K562 (cell line): ENCODE data around the gene AHCYL1. TPM values are rescaled to one million over a fixed set of nuclear protein-coding genes. Genes with fewer than 3 reads are reported as not detected.

Experiments used
- DMBX1 ChIP-seq: fragments of 250-450 bp; sonication (Bioruptor Pico); IDR thresholded peaks from 2 replicates; pipeline ENCODE4 v1.8.0; 2022; ENCODE audit warnings: inconsistent platforms, mild to moderate bottlenecking, moderate library complexity, borderline replicate concordance
- DNMT1 ChIP-seq: fragments of 450-650 bp; IDR thresholded peaks from 2 replicates; pipeline ENCODE4 v1.6.1; 2016; ENCODE audit warnings: antibody characterized with exemption, mild to moderate bottlenecking
- ELF2 ChIP-seq: fragments of 250-450 bp; sonication (Bioruptor Pico); IDR thresholded peaks from 2 replicates; pipeline ENCODE4 v1.5.0; 2021; ENCODE audit warnings: mild to moderate bottlenecking
- HNRNPH1 ChIP-seq: fragments of 200-400 bp; formaldehyde crosslinking; optimal IDR thresholded peaks from 2 replicates; pipeline ENCODE3; 2017; ENCODE audit warnings: low read depth, mild to moderate bottlenecking, low read length, moderate library complexity
- HNRNPLL ChIP-seq: fragments of 200-400 bp; formaldehyde crosslinking; IDR thresholded peaks from 2 replicates; pipeline ENCODE4 v1.6.1; 2017; ENCODE audit warnings: low read length, low read depth, mild to moderate bottlenecking; ENCODE audit not compliant: poor library complexity, severe bottlenecking
- KLF13 ChIP-seq: fragments of 450-650 bp; IDR thresholded peaks from 2 replicates; pipeline ENCODE4 v1.6.1; 2016; ENCODE audit warnings: missing genetic modification characterization, low read depth, mild to moderate bottlenecking, missing compliant biosample characterization, moderate library complexity, borderline replicate concordance
- MCM5 ChIP-seq: fragments of 450-650 bp; IDR thresholded peaks from 2 replicates; pipeline ENCODE4 v1.6.1; 2016; ENCODE audit warnings: low read depth
- NELFE ChIP-seq: IDR thresholded peaks from 2 replicates; pipeline ENCODE4 v1.6.1; 2011; ENCODE audit warnings: mild to moderate bottlenecking; ENCODE audit not compliant: insufficient read depth, insufficient read length
- NFXL1 ChIP-seq: fragments of 450-650 bp; formaldehyde crosslinking; IDR thresholded peaks from 2 replicates; pipeline ENCODE4 v1.4.0; 2021; ENCODE audit warnings: mild to moderate bottlenecking
- OTX1 ChIP-seq: fragments of 450-650 bp; formaldehyde crosslinking; IDR thresholded peaks from 2 replicates; pipeline ENCODE4 v1.4.0; 2022; ENCODE audit warnings: mild to moderate bottlenecking
- TCF7L2 ChIP-seq: fragments of 150-350 bp; IDR thresholded peaks from 2 replicates; pipeline ENCODE4 v1.6.1; 2016; ENCODE audit warnings: low read depth, mild to moderate bottlenecking, low read length, moderate library complexity
- TEAD4 ChIP-seq, 2 experiments: sonication (generic) in 1 of 2; formaldehyde crosslinking in 1 of 2; IDR thresholded peaks; 2 replicates each; pipeline versions ENCODE4 v1.6.1 to v1.8.0; 2012 to 2022; ENCODE audit warnings: borderline replicate concordance in 1 of 2, inconsistent platforms in 1 of 2, low read length in 1 of 2, mild to moderate bottlenecking in 1 of 2, missing genetic modification reagents in 1 of 2
- TGIF2 ChIP-seq: sonication (generic); formaldehyde crosslinking; IDR thresholded peaks from 2 replicates; pipeline ENCODE4 v1.8.1; 2022; ENCODE audit warnings: mild to moderate bottlenecking, missing genetic modification reagents, moderate library complexity
- ZBED1 ChIP-seq: IDR thresholded peaks from 2 replicates; pipeline ENCODE4 v1.6.1; 2014
- ZFP1 ChIP-seq: fragments of 450-650 bp; formaldehyde crosslinking; IDR thresholded peaks from 2 replicates; pipeline ENCODE4 v1.4.0; 2020; ENCODE audit warnings: mild to moderate bottlenecking, mixed read lengths
- ZNF124 ChIP-seq: sonication (generic); formaldehyde crosslinking; IDR thresholded peaks from 2 replicates; pipeline ENCODE4 v1.8.1; 2022; ENCODE audit warnings: missing genetic modification reagents
- ZNF318 ChIP-seq, 2 experiments: fragments of 450-650 bp; IDR thresholded peaks; 2 replicates each; pipeline ENCODE4 v1.6.1; 2016; ENCODE audit warnings: mild to moderate bottlenecking in 2 of 2, borderline replicate concordance in 1 of 2, low read depth in 1 of 2, moderate library complexity in 1 of 2
- polyA plus RNA-seq, 8 experiments: library from polyadenylated mRNA; depleted of rRNA in 4 of 8; stranded (reverse) in 5 of 8; unstranded in 3 of 8; fragments of >200 nt; fragmentation: Nextera tagmentation in 2 of 8; fragmentation: Illumina TruSeq in 1 of 8; extraction: Ambion mirVana in 2 of 8; extraction: Trizol in 1 of 8; gene quantifications; 2 replicates each; pipeline versions ENCODE4 v1.2.1 to v1.2.3, GENCODE V29; 2011 to 2014; ENCODE audit warnings: inconsistent platforms in 1 of 8, missing spikeins in 1 of 8
- total RNA-seq, 7 experiments: library from RNA; depleted of rRNA in 6 of 7; stranded (reverse); fragments of >200 nt in 6 of 7; fragmentation: Illumina TruSeq in 2 of 7; extraction: Trizol in 2 of 7; gene quantifications; 2 replicates each; pipeline versions ENCODE4 v1.2.1 to v1.2.3, GENCODE V29; 2011 to 2021; ENCODE audit warnings: low replicate concordance in 1 of 7

The AHCYL1 gene
- total and polyA plus RNA-seq, 9 of the 15 experiments (the other 6 are each of a cell fraction or from before 2014, with no cell fraction given), result 27.3 to 118 (median 44.5) TPM

GRCh38 chr1:110034451-110035235, 50.1 kb downstream of the AHCYL1 start, which contains the start of gene STRIP1 (continued):
- TF ChIP-seq TEAD4 (IDR thresholded peaks at IDR 0.05; ENCODE audit: low read length), result peak; percentile 46; the same call in 1 of the 2 replicates
- TF ChIP-seq TEAD4 (CRISPR knock-in tag; IDR thresholded peaks at IDR 0.05; ENCODE audit: borderline replicate concordance), result no peak
- TF ChIP-seq ZNF124 (CRISPR knock-in tag), result no peak
- TF ChIP-seq DNMT1, result no peak
- TF ChIP-seq OTX1, result no peak
- no peak for TF ChIP-seq ELF2 (CRISPR knock-in tag)
- no peak for TF ChIP-seq ZNF318 (IDR thresholded peaks at IDR 0.05; ENCODE audit: borderline replicate concordance in 1 of 2, low read depth in 1 of 2)
- TF ChIP-seq NFXL1 (CRISPR knock-in tag), result no peak
- no peak for TF ChIP-seq ZBED1
- TF ChIP-seq DMBX1 (CRISPR knock-in tag), result peak; percentile 68; the same call in 1 of the 2 replicates
- no peak for TF ChIP-seq NELFE
- 0 out of 2 replicates have a peak, but pooled peaks have one; percentile 41 for TF ChIP-seq TCF7L2
- no peak for TF ChIP-seq HNRNPH1
- peak; percentile 69 for TF ChIP-seq TGIF2 (CRISPR knock-in tag)
- no peak for TF ChIP-seq MCM5
- no peak for TF ChIP-seq ZFP1 (CRISPR knock-in tag)
- peak; percentile 64; the same call in 1 of the 2 replicates for TF ChIP-seq KLF13 (tag)
- no peak for TF ChIP-seq HNRNPLL
